ENCODE data around the gene KATNB1.
"Not testable (repeated sequence)": the region's sequence is repeated elsewhere in the genome, so short reads cannot be mapped to it uniquely, and the experiment has no call there.

Gene KATNB1

GRCh38 chr16:57726433-57726947 is 9.1 kb upstream of the KATNB1 start:
- Histone ChIP-seq H3K4me1 (ENCODE audit: control insufficient read depth, insufficient read depth, low read length) (no peaks in the 10 kb centered on the region), H3K36me3 (ENCODE audit: control insufficient read depth, insufficient read depth, low read length) (no peaks in the 10 kb centered on the region)

GRCh38 chr16:57727610-57728009 is 8.0 kb upstream of the KATNB1 start:
- H3K4me3 ChIP-seq (ENCODE audit: low read depth, low read length), result no peak overlapping the region
- H3K4me1 ChIP-seq (ENCODE audit: control insufficient read depth, insufficient read depth, low read length), result no peaks in the 10 kb centered on the region
- H3K9me3 ChIP-seq (ENCODE audit: control insufficient read depth, insufficient read depth, low read length), result no peaks in the 10 kb centered on the region
- H3K9ac ChIP-seq (ENCODE audit: low read depth, low read length), result no peak overlapping the region
- H3K27ac ChIP-seq (ENCODE audit: low read depth, low read length), result no peak overlapping the region
- H3K36me3 ChIP-seq (ENCODE audit: control insufficient read depth, insufficient read depth, low read length), result no peaks in the 10 kb centered on the region
- H3K27me3 ChIP-seq (ENCODE audit: control insufficient read depth, insufficient read depth, low read length), result no peaks in the 10 kb centered on the region

More at GRCh38 chr16:57726433-57726947, 9.1 kb upstream of the KATNB1 start:
- Histone ChIP-seq H3K4me3 (ENCODE audit: low read depth, low read length) (no peak overlapping the region), H3K9ac (ENCODE audit: low read depth, low read length) (no peak overlapping the region), H3K27me3 (ENCODE audit: control insufficient read depth, insufficient read depth, low read length) (no peaks in the 10 kb centered on the region), H3K27ac (ENCODE audit: low read depth, low read length) (no peak overlapping the region), H3K9me3 (ENCODE audit: control insufficient read depth, insufficient read depth, low read length) (no peaks in the 10 kb centered on the region)

- Histone ChIP-seq H3K27me3 (ENCODE audit: control insufficient read depth, insufficient read depth, low read length) (no peaks in the 10 kb centered on the region), H3K4me1 (ENCODE audit: control insufficient read depth, insufficient read depth, low read length) (no peaks in the 10 kb centered on the region), H3K27ac (ENCODE audit: low read depth, low read length) (no peak overlapping the region), H3K36me3 (ENCODE audit: control insufficient read depth, insufficient read depth, low read length) (no peaks in the 10 kb centered on the region), H3K9me3 (ENCODE audit: control insufficient read depth, insufficient read depth, low read length) (no peaks in the 10 kb centered on the region), H3K9ac (ENCODE audit: low read depth, low read length) (no peak overlapping the region), H3K4me3 (ENCODE audit: low read depth, low read length) (no peak overlapping the region)
Observed at GRCh38 chr16:57728336-57729181, 7.0 kb upstream of the KATNB1 start.

GRCh38 chr16:57729182-57729484 is 6.4 kb upstream of the KATNB1 start:
- Histone ChIP-seq H3K4me1 (ENCODE audit: control insufficient read depth, insufficient read depth, low read length) (no peaks in the 10 kb centered on the region), H3K27me3 (ENCODE audit: control insufficient read depth, insufficient read depth, low read length) (no peaks in the 10 kb centered on the region), H3K9ac (ENCODE audit: low read depth, low read length) (no peak overlapping the region), H3K9me3 (ENCODE audit: control insufficient read depth, insufficient read depth, low read length) (no peaks in the 10 kb centered on the region), H3K36me3 (ENCODE audit: control insufficient read depth, insufficient read depth, low read length) (no peaks in the 10 kb centered on the region), H3K4me3 (ENCODE audit: low read depth, low read length) (no peak overlapping the region), H3K27ac (ENCODE audit: low read depth, low read length) (no peak overlapping the region)

DNA sequence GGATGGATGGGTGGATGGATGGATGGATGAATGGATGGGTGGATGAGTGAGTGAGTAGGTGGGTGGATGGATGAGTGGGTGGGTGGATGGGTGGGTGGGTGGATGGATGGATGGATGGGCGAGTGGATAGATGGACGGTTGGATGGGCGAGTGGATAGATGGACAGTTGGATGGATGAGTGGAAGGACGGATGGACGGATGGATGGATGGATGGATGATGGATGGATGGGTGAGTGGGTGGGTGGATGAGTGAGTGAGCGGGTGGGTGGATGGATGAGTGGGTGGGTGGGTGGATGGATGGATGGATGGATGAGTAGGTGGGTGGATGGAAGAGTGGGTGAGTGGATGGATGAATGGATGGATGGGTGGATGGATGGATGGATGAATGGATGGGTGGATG is 5.7 kb upstream of the KATNB1 start:
- not testable (repeated sequence) for H3K27me3 ChIP-seq (ENCODE audit: control insufficient read depth, insufficient read depth, low read length); H3K9me3 ChIP-seq (ENCODE audit: control insufficient read depth, insufficient read depth, low read length); H3K4me1 ChIP-seq (ENCODE audit: control insufficient read depth, insufficient read depth, low read length); H3K36me3 ChIP-seq (ENCODE audit: control insufficient read depth, insufficient read depth, low read length); H3K4me3 ChIP-seq (ENCODE audit: low read depth, low read length); H3K27ac ChIP-seq (ENCODE audit: low read depth, low read length); H3K9ac ChIP-seq (ENCODE audit: low read depth, low read length)

- H3K4me3 ChIP-seq (ENCODE audit: low read depth, low read length), result no peak overlapping the region
- H3K36me3 ChIP-seq (ENCODE audit: control insufficient read depth, insufficient read depth, low read length), result no peaks in the 10 kb centered on the region
- H3K27me3 ChIP-seq (ENCODE audit: control insufficient read depth, insufficient read depth, low read length), result no peaks in the 10 kb centered on the region
- no peaks in the 10 kb centered on the region; the same call in 1 of the 2 replicates for H3K4me1 ChIP-seq (ENCODE audit: control insufficient read depth, insufficient read depth, low read length)
- no peak overlapping the region for H3K27ac ChIP-seq (ENCODE audit: low read depth, low read length)
- no peak overlapping the region for H3K9ac ChIP-seq (ENCODE audit: low read depth, low read length)
- no peaks in the 10 kb centered on the region for H3K9me3 ChIP-seq (ENCODE audit: control insufficient read depth, insufficient read depth, low read length)
Observed at GRCh38 chr16:57730771-57731730, 4.5 kb upstream of the KATNB1 start.

- Histone ChIP-seq H3K4me1 (ENCODE audit: control insufficient read depth, insufficient read depth, low read length) (peaks cover 8% of the 10 kb centered on the region), H3K27me3 (ENCODE audit: control insufficient read depth, insufficient read depth, low read length) (no peaks in the 10 kb centered on the region), H3K9ac (ENCODE audit: low read depth, low read length) (no peak overlapping the region), H3K36me3 (ENCODE audit: control insufficient read depth, insufficient read depth, low read length) (0 out of 2 replicates have a peak, but pooled peaks cover under 1% of the 10 kb centered on the region), H3K4me3 (ENCODE audit: low read depth, low read length) (no peak overlapping the region), H3K9me3 (ENCODE audit: control insufficient read depth, insufficient read depth, low read length) (no peaks in the 10 kb centered on the region), H3K27ac (ENCODE audit: low read depth, low read length) (no peak overlapping the region)
Observed at GRCh38 chr16:57732037-57732436, 3.5 kb upstream of the KATNB1 start.

DNA sequence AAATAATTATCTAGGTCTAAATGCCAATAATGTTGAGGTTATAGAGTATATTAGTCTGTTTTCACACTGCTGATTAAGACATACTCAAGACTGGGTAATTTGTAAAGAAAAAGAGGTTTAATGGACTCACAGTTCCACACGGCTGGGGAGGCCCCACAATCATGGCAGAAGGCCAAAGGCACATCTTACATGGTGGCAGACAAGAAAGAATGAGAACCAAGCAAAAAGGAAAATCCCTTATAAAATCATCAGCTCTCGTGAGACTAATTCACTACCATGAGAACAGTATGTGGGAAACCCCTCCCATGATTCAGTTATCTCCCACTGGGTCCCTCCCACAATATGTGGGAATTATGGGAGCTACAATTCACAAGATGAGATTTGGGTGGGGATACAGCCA is 2.9 kb upstream of the KATNB1 start:
- no peak overlapping the region for H3K27ac ChIP-seq (ENCODE audit: low read depth, low read length)
- no peak overlapping the region for H3K4me3 ChIP-seq (ENCODE audit: low read depth, low read length)

GRCh38 chr16:57734308-57734924 is 1.2 kb upstream of the KATNB1 start:
- Histone ChIP-seq H3K4me3 (ENCODE audit: low read depth, low read length) (peak overlapping the region; percentile 73), H3K9me3 (ENCODE audit: control insufficient read depth, insufficient read depth, low read length) (no peaks in the 10 kb centered on the region), H3K4me1 (ENCODE audit: control insufficient read depth, insufficient read depth, low read length) (peaks cover 8% of the 10 kb centered on the region), H3K27ac (ENCODE audit: low read depth, low read length) (peak overlapping the region; percentile 95), H3K36me3 (ENCODE audit: control insufficient read depth, insufficient read depth, low read length) (peaks cover 12% of the 10 kb centered on the region; the same call in 1 of the 2 replicates), H3K9ac (ENCODE audit: low read depth, low read length) (peak overlapping the region; percentile 88), H3K27me3 (ENCODE audit: control insufficient read depth, insufficient read depth, low read length) (no peaks in the 10 kb centered on the region)

More for the DNA sequence above, 2.9 kb upstream of the KATNB1 start:
- Histone ChIP-seq H3K36me3 (ENCODE audit: control insufficient read depth, insufficient read depth, low read length) (peaks cover 6% of the 10 kb centered on the region; the same call in 1 of the 2 replicates), H3K9me3 (ENCODE audit: control insufficient read depth, insufficient read depth, low read length) (no peaks in the 10 kb centered on the region), H3K27me3 (ENCODE audit: control insufficient read depth, insufficient read depth, low read length) (no peaks in the 10 kb centered on the region), H3K9ac (ENCODE audit: low read depth, low read length) (no peak overlapping the region), H3K4me1 (ENCODE audit: control insufficient read depth, insufficient read depth, low read length) (peaks cover 8% of the 10 kb centered on the region)

- Histone ChIP-seq H3K4me3 (ENCODE audit: low read depth, low read length) (peak overlapping the region; percentile 73), H3K27me3 (ENCODE audit: control insufficient read depth, insufficient read depth, low read length) (no peaks in the 10 kb centered on the region), H3K27ac (ENCODE audit: low read depth, low read length) (peak overlapping the region; percentile 95), H3K36me3 (ENCODE audit: control insufficient read depth, insufficient read depth, low read length) (peaks cover 12% of the 10 kb centered on the region; the same call in 1 of the 2 replicates), H3K4me1 (ENCODE audit: control insufficient read depth, insufficient read depth, low read length) (peaks cover 8% of the 10 kb centered on the region), H3K9ac (ENCODE audit: low read depth, low read length) (peak overlapping the region; percentile 88), H3K9me3 (ENCODE audit: control insufficient read depth, insufficient read depth, low read length) (no peaks in the 10 kb centered on the region)
Observed at GRCh38 chr16:57734925-57735754, 430 bp upstream of the KATNB1 start.
